GM12864 (cell line): ENCODE data around the gene CHRDL2.
"Not testable (repeated sequence)": the region's sequence is repeated elsewhere in the genome, so short reads cannot be mapped to it uniquely, and the experiment has no call there.

Experiments
- DNase-seq: peaks from one replicate; pipeline ENCODE4 v3.0.0-alpha.2; 2011; ENCODE audit warnings: low read depth
- H3K4me3 ChIP-seq: 2 replicates; pipeline ENCODE4 v1.5.1; 2011; ENCODE audit warnings: mild to moderate bottlenecking, low read depth, low read length, control low read depth
- TF ChIP-seq, protein P1 (sequence below): IDR thresholded peaks from 2 replicates; pipeline ENCODE4 v1.5.1; 2011; ENCODE audit warnings: low read depth, mild to moderate bottlenecking, moderate library complexity, low read length, control low read depth, inconsistent platforms; ENCODE audit errors: missing control alignments

The CHRDL2 gene

DNA sequence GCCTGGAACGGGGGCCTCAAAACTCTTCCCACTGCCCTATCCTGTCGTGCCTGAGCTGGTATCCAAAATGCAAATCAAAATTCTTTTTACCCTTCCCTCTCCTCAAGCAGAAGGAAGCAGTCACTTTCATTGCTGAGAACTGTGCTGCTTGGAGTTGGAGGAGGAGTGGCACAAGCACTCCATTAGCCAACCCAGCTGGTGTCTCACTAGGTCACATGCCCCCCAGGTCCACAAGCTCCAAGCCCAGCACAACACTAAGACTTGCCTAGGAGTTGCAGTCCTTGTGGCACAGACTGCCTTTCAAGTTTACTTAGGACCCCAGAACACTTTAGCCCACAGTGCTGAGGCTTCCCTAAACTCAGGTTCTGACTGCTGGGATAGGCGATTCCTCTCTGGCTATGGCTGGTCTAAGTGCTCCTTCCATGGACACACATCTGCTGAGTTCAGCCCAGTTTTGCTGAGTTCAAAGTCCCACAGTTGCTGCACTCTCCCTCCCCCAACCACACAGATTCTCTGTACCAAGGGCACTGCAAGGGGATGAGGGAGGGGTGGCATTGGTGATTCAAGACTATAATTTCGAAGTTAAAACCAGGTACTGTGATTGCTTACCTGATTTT lies 68.6 kb downstream of the CHRDL2 start:
- TF ChIP-seq, protein P1, sequence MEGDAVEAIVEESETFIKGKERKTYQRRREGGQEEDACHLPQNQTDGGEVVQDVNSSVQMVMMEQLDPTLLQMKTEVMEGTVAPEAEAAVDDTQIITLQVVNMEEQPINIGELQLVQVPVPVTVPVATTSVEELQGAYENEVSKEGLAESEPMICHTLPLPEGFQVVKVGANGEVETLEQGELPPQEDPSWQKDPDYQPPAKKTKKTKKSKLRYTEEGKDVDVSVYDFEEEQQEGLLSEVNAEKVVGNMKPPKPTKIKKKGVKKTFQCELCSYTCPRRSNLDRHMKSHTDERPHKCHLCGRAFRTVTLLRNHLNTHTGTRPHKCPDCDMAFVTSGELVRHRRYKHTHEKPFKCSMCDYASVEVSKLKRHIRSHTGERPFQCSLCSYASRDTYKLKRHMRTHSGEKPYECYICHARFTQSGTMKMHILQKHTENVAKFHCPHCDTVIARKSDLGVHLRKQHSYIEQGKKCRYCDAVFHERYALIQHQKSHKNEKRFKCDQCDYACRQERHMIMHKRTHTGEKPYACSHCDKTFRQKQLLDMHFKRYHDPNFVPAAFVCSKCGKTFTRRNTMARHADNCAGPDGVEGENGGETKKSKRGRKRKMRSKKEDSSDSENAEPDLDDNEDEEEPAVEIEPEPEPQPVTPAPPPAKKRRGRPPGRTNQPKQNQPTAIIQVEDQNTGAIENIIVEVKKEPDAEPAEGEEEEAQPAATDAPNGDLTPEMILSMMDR, result no peak
- no peak overlapping the region for H3K4me3 ChIP-seq
- no peak for DNase-seq

DNA sequence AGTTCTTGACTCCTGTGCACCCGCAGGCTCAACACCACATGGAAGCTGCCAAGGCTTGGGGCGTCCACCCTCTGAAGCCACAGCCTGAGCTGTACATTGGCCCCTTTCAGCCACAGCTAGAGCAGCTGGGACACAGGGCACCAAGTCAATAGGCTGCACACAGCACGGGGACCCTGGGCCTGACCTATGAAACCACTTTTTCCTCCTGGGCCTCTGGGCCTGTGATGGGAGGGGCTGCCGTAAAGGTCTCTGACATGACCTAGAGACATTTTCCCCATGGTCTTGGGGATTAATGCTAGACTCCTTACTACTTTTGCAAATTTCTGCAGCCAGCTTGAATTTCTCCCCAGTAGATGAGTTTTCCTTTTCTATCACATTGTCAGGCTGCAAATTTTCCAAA lies 72.1 kb downstream of the CHRDL2 start:
- not testable (repeated sequence) for DNase-seq

DNA sequence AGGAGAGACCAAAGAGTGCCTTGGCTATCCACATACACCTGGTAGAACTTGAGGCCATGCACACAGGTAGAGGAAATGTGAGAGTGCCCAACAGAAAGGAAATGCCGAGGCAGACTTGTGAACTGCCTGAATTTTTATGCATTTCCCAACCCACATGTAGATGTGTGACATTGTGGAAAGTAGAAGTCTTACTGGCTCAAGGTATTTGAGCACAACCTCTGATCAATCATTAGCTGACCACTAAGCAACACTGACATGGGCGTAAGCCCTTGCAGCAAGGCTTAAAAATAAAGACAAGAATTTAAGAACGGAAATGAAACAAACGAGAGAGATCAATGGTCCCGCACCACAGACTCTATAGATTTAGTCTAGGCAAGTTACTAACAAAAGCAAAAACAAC lies 76.2 kb downstream of the CHRDL2 start:
- TF ChIP-seq, protein P1, result no peak
- no peak overlapping the region for H3K4me3 ChIP-seq
- no peak for DNase-seq

More for the DNA sequence above, 72.1 kb downstream of the CHRDL2 start:
- not testable (repeated sequence) for H3K4me3 ChIP-seq

DNA sequence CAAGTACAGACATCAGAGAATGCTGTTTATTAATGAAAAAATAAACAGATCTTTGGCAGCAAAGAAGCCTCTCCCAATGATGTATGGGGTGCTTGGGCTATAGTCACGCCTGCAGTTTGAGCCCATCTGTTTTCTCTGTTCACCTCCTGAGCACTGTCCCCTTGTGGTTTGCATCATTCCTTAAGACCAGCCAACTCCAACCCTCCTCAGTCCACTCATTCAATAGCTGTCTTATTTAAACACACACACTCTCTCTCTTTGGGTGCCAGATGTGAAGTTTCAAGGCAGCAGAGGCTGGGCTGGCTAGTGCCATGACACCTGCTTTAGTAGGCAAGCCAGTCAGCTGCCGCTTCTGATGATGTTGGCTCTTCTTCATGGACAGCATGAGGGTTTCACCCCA lies 80.7 kb downstream of the CHRDL2 start:
- no peak for DNase-seq
- TF ChIP-seq, protein P1, result no peak
- H3K4me3 ChIP-seq, result no peak overlapping the region

DNA sequence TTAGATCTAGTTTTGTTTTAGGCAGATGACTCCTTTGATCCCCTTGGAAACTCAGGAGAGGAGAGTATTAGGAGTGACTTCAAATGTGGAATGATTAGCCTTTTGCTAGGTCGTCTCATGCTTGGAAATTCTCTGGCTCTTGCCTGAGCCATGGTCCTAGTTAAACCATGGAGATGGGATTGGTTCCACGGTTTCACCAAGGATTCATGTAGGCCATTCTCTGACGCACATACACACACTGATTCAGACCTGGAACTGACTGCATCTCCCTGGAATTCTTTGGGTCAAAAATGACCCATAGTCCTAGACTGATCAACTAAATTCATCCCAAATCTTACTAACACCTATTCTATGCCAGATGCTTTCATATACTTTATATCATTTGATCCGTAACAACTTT lies 82.3 kb downstream of the CHRDL2 start:
- TF ChIP-seq, protein P1, result no peak
- no peak for DNase-seq

DNA sequence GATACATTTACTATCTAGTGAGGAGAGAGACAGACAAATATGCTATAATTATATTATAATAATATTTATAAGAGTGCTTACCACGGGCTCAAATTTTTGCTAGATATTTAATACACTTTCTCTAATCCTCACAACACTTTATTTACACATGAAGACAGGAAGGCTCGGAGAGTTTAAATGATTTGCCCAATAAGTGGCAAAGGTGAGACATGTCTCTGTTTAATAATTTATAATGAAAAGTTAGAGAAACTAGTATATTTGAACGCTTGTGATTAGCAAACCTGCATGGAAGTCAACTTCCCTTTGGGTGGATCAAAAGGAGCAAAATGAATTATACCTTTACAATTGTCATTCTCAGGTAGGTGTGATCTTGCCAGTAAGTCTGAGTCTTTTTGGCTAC lies 83.4 kb downstream of the CHRDL2 start:
- DNase-seq, result no peak
- TF ChIP-seq, protein P1, result no peak
- H3K4me3 ChIP-seq, result no peak overlapping the region

More for the DNA sequence above, 82.3 kb downstream of the CHRDL2 start:
- no peak overlapping the region for H3K4me3 ChIP-seq

DNA sequence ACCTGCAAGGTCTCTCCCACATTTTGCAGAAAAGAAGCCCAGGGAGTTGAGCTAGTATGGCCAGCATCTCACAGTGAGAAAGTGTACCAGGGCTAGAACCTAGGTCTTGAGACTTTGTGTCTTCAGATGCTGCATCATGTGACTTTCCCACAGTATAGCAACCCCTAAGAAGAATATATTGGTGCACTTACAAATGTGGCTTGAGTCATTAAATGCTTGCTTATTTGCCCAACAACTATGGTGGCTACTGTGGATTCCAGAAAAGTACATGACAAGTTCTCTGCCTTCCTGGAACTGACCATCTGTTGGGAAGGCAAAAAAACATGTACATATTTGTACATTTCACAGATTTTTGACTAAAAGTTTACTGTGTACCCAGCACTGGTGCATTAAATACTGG lies 83.8 kb downstream of the CHRDL2 start:
- TF ChIP-seq, protein P1, result no peak
- DNase-seq, result no peak

More for the DNA sequence above, 83.8 kb downstream of the CHRDL2 start:
- no peak overlapping the region for H3K4me3 ChIP-seq
